Measurements from ENCODE around the gene ATE1. TPM values are rescaled to one million over a fixed set of nuclear protein-coding genes. Genes with fewer than 3 reads are reported as not detected.

ATE1 gene
- total and polyA plus RNA-seq, 10 of the 15 experiments (the other 5 are each of a cell fraction or from before 2014, with no cell fraction given), result 4.3 to 22.7 (median 15.9) TPM

DNA sequence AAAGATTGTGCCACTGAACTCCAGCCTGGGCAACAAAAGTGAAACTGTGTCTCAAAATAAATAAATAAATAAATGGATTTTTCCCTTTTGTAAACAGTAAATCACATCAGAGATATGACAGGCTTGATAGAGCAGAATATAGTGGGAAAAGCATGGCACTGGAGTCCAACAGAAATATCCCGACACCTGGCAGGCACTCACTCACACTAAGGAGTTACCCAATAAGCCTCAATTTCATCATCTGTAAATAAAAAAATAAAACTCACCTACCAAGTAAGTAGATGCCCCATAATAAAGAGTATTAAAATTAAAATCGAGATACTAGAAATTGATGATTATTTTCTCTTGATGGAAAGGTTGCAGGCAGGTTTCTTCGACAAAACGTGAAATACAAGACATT, 1.7 kb downstream of the ATE1 start:
- no peak for ATAC-seq
- intact Hi-C loops (cut with micrococcal nuclease; ENCODE audit: unreplicated experiment), result no loop called here
- Histone ChIP-seq H3K4me3 (0 out of 2 replicates have a peak overlapping the region, but pooled peaks have one; percentile 77), H3K79me2 (ENCODE audit: control insufficient read depth, insufficient read depth, low read length) (peaks cover 27% of the 10 kb centered on the region), H2AFZ (ENCODE audit: control insufficient read depth, low read depth, low read length) (peak overlapping the region; percentile 91; the same call in 1 of the 2 replicates), H3K27me3 (replicated peaks in 1 of 2; ENCODE audit: control insufficient read depth in 2 of 2, insufficient read depth in 2 of 2, low read length in 1 of 2) (no peaks in the 10 kb centered on the region), H4K20me1 (ENCODE audit: control insufficient read depth, insufficient read depth) (no peaks in the 10 kb centered on the region), H3K9ac (ENCODE audit: control insufficient read depth, insufficient read depth, low read length) (no peak overlapping the region), H3K4me1 (ENCODE audit: control insufficient read depth, insufficient read depth, low read length) (no peaks in the 10 kb centered on the region), H3K4me2 (ENCODE audit: control insufficient read depth, insufficient read depth) (peak overlapping the region; percentile 90), H3K27ac (ENCODE audit: control insufficient read depth, insufficient read depth) (no peak overlapping the region), H3K9me3 (replicated peaks; ENCODE audit: control insufficient read depth, insufficient read depth, low read length) (no peaks in the 10 kb centered on the region), H3K36me3 (ENCODE audit: control insufficient read depth in 2 of 2, insufficient read depth in 2 of 2, low read length in 1 of 2) (peaks cover 0 to 3% of the 10 kb centered on the region in 2 experiments; a peak in 1 of 4 replicates)
- WGBS (ENCODE audit: insufficient coverage, insufficient replicate concordance, low lambda C conversion rate, missing lambda C conversion rate), result 72% methylated on average over 4 of the region's 4 CpGs
- CTCF ChIA-PET, result no interaction called here
- POLR2A ChIA-PET, result interaction anchor here (0.6 kb wide), 1 partner anchor 22 kb away, joined by 5 read pairs; no protein-coding TSS in a partner anchor
- RAD21 ChIA-PET (ENCODE audit: unreplicated experiment), result no interaction called here
- DNase-seq (ENCODE audit: low read depth, low spot score), result no peak
- BruUV-seq (replicated peaks), result TSS peak; percentile 64
- SMC1A ChIA-PET (ENCODE audit: uncharacterized antibody, unreplicated experiment), result no interaction called here
- no peak for FAIRE-seq
- no peak for TF ChIP-seq NR2F1 (conservative IDR thresholded peaks at IDR 0.05)
- TF ChIP-seq, protein P1, sequence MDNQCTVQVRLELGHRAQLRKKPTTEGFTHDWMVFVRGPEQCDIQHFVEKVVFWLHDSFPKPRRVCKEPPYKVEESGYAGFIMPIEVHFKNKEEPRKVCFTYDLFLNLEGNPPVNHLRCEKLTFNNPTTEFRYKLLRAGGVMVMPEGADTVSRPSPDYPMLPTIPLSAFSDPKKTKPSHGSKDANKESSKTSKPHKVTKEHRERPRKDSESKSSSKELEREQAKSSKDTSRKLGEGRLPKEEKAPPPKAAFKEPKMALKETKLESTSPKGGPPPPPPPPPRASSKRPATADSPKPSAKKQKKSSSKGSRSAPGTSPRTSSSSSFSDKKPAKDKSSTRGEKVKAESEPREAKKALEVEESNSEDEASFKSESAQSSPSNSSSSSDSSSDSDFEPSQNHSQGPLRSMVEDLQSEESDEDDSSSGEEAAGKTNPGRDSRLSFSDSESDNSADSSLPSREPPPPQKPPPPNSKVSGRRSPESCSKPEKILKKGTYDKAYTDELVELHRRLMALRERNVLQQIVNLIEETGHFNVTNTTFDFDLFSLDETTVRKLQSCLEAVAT (IDR thresholded peaks at IDR 0.05), result 0 out of 2 replicates have a peak, but pooled peaks have one; percentile 73
- in situ Hi-C loops (cut with MboI), result no loop called here

DNA sequence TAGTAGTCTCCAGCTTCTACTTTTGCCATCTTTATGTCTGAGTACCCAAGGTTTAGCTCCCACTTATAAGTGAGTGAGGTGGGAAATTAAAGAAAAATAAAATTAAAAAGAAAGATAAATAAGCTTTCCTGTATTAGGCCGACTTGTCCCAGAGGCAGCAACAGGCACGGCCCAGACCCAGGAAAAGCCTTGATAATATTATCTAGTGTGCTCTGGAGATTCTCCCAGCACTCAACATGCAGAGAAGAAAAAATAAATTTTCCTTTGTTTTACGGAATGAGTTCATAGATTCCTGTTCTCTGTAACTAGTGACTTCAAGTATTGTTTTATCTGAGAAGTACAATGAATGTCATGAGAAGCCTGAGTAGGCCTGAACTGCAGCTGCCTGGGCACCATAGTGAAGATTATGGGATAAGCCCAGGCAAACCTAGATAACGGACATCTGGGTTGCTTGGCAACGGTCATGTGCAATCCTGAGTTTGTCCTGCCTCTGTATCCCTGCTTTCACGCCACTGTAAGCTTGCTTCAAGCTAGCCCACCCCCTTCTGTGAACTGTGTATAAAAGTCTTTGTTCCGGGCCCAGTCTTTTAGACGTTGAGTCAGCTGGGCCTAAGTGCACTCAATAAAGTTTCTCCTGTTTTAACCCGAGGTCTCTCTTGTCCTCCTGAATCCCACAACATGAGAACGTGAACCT, 6.4 kb downstream of the ATE1 start:
- in situ Hi-C loops (cut with MboI) (no loop called here), intact Hi-C loops (cut with micrococcal nuclease; ENCODE audit: unreplicated experiment) (no loop called here)
- ChIA-PET RAD21 (ENCODE audit: unreplicated experiment) (interaction anchor here (0.7 kb wide), 1 partner anchor 17 kb away, joined by 3 read pairs; no protein-coding TSS in a partner anchor), CTCF (interaction anchor here (1.0 kb wide), 1 partner anchor 20 kb away, joined by 3 read pairs; no protein-coding TSS in a partner anchor), SMC1A (ENCODE audit: uncharacterized antibody, unreplicated experiment) (no interaction called here), POLR2A (no interaction called here)
- no TSS peak for BruUV-seq (replicated peaks)
- H4K20me1 ChIP-seq (ENCODE audit: control insufficient read depth, insufficient read depth), result no peaks in the 10 kb centered on the region
- H3K9me3 ChIP-seq (replicated peaks; ENCODE audit: control insufficient read depth, insufficient read depth, low read length), result no peaks in the 10 kb centered on the region; the same call in 2 of the 3 replicates
- no peak overlapping the region for H3K9ac ChIP-seq (ENCODE audit: control insufficient read depth, insufficient read depth, low read length)
- H3K4me2 ChIP-seq (ENCODE audit: control insufficient read depth, insufficient read depth), result no peak overlapping the region
- H3K4me3 ChIP-seq, result no peak overlapping the region
- DNase-seq (ENCODE audit: low read depth, low spot score) (no peak), ATAC-seq (no peak), FAIRE-seq (no peak)
- WGBS (ENCODE audit: insufficient coverage, insufficient replicate concordance, low lambda C conversion rate, missing lambda C conversion rate), result 95% methylated on average over 10 of the region's 10 CpGs
- no peaks in the 10 kb centered on the region for H3K27me3 ChIP-seq (replicated peaks in 1 of 2; ENCODE audit: control insufficient read depth in 2 of 2, insufficient read depth in 2 of 2, low read length in 1 of 2)
- no peak overlapping the region for H2AFZ ChIP-seq (ENCODE audit: control insufficient read depth, low read depth, low read length)
- H3K4me1 ChIP-seq (ENCODE audit: control insufficient read depth, insufficient read depth, low read length), result 0 out of 2 replicates have a peak, but pooled peaks cover 2% of the 10 kb centered on the region
- peaks cover 0 to 5% of the 10 kb centered on the region in 2 experiments; a peak in 2 of 4 replicates for H3K36me3 ChIP-seq (ENCODE audit: control insufficient read depth in 2 of 2, insufficient read depth in 2 of 2, low read length in 1 of 2)
- H3K79me2 ChIP-seq (ENCODE audit: control insufficient read depth, insufficient read depth, low read length), result peaks cover 7% of the 10 kb centered on the region
- H3K27ac ChIP-seq (ENCODE audit: control insufficient read depth, insufficient read depth), result no peak overlapping the region
- TF ChIP-seq WRNIP1 (IDR thresholded peaks at IDR 0.05; ENCODE audit: borderline replicate concordance, low read depth, low read length) (no peak), ZSCAN29 (IDR thresholded peaks at IDR 0.05) (no peak), NBN (IDR thresholded peaks at IDR 0.05) (no peak), MXI1 (IDR thresholded peaks at IDR 0.05; ENCODE audit: low read depth, low read length) (no peak), KLF5 (IDR thresholded peaks at IDR 0.05; ENCODE audit: partially characterized antibody) (no peak)
- TF ChIP-seq, protein P2, sequence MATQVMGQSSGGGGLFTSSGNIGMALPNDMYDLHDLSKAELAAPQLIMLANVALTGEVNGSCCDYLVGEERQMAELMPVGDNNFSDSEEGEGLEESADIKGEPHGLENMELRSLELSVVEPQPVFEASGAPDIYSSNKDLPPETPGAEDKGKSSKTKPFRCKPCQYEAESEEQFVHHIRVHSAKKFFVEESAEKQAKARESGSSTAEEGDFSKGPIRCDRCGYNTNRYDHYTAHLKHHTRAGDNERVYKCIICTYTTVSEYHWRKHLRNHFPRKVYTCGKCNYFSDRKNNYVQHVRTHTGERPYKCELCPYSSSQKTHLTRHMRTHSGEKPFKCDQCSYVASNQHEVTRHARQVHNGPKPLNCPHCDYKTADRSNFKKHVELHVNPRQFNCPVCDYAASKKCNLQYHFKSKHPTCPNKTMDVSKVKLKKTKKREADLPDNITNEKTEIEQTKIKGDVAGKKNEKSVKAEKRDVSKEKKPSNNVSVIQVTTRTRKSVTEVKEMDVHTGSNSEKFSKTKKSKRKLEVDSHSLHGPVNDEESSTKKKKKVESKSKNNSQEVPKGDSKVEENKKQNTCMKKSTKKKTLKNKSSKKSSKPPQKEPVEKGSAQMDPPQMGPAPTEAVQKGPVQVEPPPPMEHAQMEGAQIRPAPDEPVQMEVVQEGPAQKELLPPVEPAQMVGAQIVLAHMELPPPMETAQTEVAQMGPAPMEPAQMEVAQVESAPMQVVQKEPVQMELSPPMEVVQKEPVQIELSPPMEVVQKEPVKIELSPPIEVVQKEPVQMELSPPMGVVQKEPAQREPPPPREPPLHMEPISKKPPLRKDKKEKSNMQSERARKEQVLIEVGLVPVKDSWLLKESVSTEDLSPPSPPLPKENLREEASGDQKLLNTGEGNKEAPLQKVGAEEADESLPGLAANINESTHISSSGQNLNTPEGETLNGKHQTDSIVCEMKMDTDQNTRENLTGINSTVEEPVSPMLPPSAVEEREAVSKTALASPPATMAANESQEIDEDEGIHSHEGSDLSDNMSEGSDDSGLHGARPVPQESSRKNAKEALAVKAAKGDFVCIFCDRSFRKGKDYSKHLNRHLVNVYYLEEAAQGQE (IDR thresholded peaks at IDR 0.05; ENCODE audit: low read depth, low read length), result no peak
- TF ChIP-seq, protein P3, sequence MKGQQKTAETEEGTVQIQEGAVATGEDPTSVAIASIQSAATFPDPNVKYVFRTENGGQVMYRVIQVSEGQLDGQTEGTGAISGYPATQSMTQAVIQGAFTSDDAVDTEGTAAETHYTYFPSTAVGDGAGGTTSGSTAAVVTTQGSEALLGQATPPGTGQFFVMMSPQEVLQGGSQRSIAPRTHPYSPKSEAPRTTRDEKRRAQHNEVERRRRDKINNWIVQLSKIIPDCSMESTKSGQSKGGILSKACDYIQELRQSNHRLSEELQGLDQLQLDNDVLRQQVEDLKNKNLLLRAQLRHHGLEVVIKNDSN (IDR thresholded peaks at IDR 0.05; ENCODE audit: borderline replicate concordance, extremely low read length, insufficient read depth, low read depth, low read length), result no peak

All from GM12878 (cell line).